ENCODE data around the gene NTM.

DNA sequence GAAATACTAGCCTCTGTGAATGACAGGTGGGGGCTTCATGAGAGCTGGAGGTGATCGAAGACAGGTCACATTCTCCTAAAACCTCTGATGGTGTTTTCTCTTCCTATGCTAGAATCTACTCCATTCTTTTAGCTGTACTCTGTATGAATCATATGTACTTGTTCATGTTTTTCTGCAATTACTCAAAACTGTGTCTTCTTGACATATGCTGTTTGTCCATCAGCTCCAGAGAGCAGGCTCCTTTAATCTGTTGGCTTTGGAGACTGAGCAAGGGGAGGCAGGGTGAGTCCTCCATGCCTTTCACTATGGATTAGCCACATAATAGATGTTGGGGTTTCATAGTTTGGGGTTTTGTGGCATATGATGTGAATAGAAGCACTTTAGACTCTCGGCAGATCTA, 598.8 kb downstream of the NTM start:
- no peak for TF ChIP-seq ZFX (IDR thresholded peaks at IDR 0.05)
- TF ChIP-seq CTCF (conservative IDR thresholded peaks at IDR 0.05): no peak

All from C4-2B (cell line).